ENCODE results near the gene ADRA1B. TPM values are rescaled to one million over a fixed set of nuclear protein-coding genes. Genes with fewer than 3 reads are reported as not detected.

The ADRA1B gene
- total and polyA plus RNA-seq, 2 of the 8 experiments (the other 6 are each of a cell fraction or from before 2014, with no cell fraction given), result not detected

DNA sequence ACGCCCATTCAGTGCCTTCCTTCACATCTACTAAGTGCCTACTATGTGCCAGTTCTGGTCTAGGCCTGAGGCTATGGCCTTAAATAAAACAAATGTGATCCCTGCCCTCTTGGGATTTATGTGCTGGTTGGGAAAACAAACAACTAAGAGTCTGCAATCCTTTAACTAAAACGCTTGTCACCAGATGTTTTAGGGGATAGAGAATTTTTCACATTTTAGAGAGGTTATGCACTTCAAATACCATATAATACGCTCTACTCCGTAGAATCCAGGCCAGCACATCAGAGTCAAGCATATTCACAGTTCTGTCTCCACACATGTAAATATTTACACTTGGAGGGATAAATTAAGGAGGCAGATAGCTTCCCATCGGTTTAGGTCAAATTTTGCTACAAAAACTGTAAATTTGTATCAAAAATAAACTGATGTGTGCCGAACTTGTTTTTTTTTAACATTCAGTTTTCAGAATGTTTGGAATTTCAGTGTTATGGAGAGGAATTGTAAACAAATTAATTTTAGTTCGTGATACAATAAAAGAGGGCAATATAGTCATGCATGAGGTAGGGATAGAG, 22.0 kb upstream of the ADRA1B start:
- no peak overlapping the region for H2BK20ac ChIP-seq (ENCODE audit: low read length)
- H3K4me2 ChIP-seq (ENCODE audit: insufficient read depth in 1 of 2, low read depth in 2 of 2, low read length in 2 of 2), result no peak overlapping the region
- no peaks in the 10 kb centered on the region for H3K36me3 ChIP-seq (ENCODE audit: control insufficient read depth in 2 of 4, insufficient read depth in 4 of 4, low read length in 3 of 4)
- CTCF ChIA-PET (ENCODE audit: partially characterized antibody), result interaction anchor here (0.7 to 1.1 kb wide), 3 partner anchors 11 to 57 kb away, joined by 3 read pairs; no protein-coding TSS in a partner anchor
- no peak overlapping the region for H2BK5ac ChIP-seq (ENCODE audit: low read depth, low read length)
- H3K9me3 ChIP-seq (ENCODE audit: insufficient read depth in 2 of 2, low read depth in 1 of 2, low read length in 1 of 2), result no peaks in the 10 kb centered on the region
- no peak overlapping the region for H3K4ac ChIP-seq (replicated peaks; ENCODE audit: insufficient read length, low read depth, low read length)
- POLR2A ChIA-PET (ENCODE audit: partially characterized antibody), result no interaction called here
- no peaks in the 10 kb centered on the region for H4K20me1 ChIP-seq (replicated peaks in 1 of 2; ENCODE audit: control insufficient read depth in 1 of 2, insufficient read depth in 2 of 2, low read length in 2 of 2)
- no peaks in the 10 kb centered on the region for H3K79me1 ChIP-seq (ENCODE audit: low read depth, low read length)
- H3K27me3 ChIP-seq (replicated peaks in 1 of 4; ENCODE audit: control insufficient read depth in 3 of 4, extremely low read depth in 1 of 4, insufficient read depth in 3 of 4, low read length in 3 of 4), result no peaks in the 10 kb centered on the region
- H4K91ac ChIP-seq (replicated peaks; ENCODE audit: insufficient read length, low read length), result no peak overlapping the region
- no peak overlapping the region for H2BK12ac ChIP-seq (ENCODE audit: low read depth, low read length)
- H3K27ac ChIP-seq (ENCODE audit: low read depth, low read length), result no peak overlapping the region
- H2BK15ac ChIP-seq (ENCODE audit: low read length), result no peak overlapping the region
- TF ChIP-seq RAD21 (IDR thresholded peaks at IDR 0.05 in 1 of 2, conservative IDR thresholded peaks at IDR 0.05 in 1 of 2; ENCODE audit: low read depth in 2 of 2, low read length in 2 of 2), result no peak
- TF ChIP-seq TCF12 (IDR thresholded peaks at IDR 0.05; ENCODE audit: low read depth, low read length), result no peak
- TF ChIP-seq SP1 (IDR thresholded peaks at IDR 0.05; ENCODE audit: low read depth, low read length), result no peak
- no peak for TF ChIP-seq RBBP5 (IDR thresholded peaks at IDR 0.05; ENCODE audit: borderline replicate concordance, low read depth, low read length)
- TF ChIP-seq CHD1 (IDR thresholded peaks at IDR 0.05; ENCODE audit: low read depth, low read length), result no peak
- TF ChIP-seq KDM4A (IDR thresholded peaks at IDR 0.05; ENCODE audit: low read depth, low read length, severe bottlenecking), result no peak
- no peak for TF ChIP-seq CTBP2 (IDR thresholded peaks at IDR 0.05; ENCODE audit: borderline replicate concordance, insufficient read depth, insufficient read length, low read length)
- DNase-seq (ENCODE audit: low read depth in 1 of 2, low spot score in 2 of 2) (no peak), FAIRE-seq (no peak)
- H3K23ac ChIP-seq (ENCODE audit: insufficient read length), result no peak overlapping the region
- no peaks in the 10 kb centered on the region for H3K79me2 ChIP-seq (ENCODE audit: control insufficient read depth in 1 of 2, insufficient read depth in 2 of 2, low read length in 2 of 2)
- H3K4me3 ChIP-seq (ENCODE audit: extremely low read depth in 1 of 4, insufficient read depth in 2 of 4, low read depth in 3 of 4, low read length in 4 of 4), result no peak overlapping the region
- H2AK5ac ChIP-seq (ENCODE audit: low read depth, low read length), result no peak overlapping the region
- H2BK120ac ChIP-seq (replicated peaks; ENCODE audit: low read depth, low read length), result no peak overlapping the region
- 86% methylated on average over 7 of the region's 7 CpGs; no CpG with 5 or more reads in 1 of the 2 experiments for WGBS, 2 experiments (ENCODE audit: extremely low coverage in 1 of 2, insufficient coverage in 1 of 2, insufficient read length in 1 of 2, insufficient replicate concordance in 2 of 2, low coverage in 1 of 2, low lambda C conversion rate in 2 of 2, missing lambda C conversion rate in 1 of 2)
- H2AFZ ChIP-seq (ENCODE audit: low read length), result no peak overlapping the region
- H3K23me2 ChIP-seq (ENCODE audit: low read depth, low read length), result no peaks in the 10 kb centered on the region
- H3K14ac ChIP-seq (ENCODE audit: insufficient read length), result no peak overlapping the region
- H3K9ac ChIP-seq (replicated peaks in 1 of 4; ENCODE audit: extremely low read depth in 1 of 4, low read depth in 3 of 4, low read length in 3 of 4), result no peak overlapping the region
- no peak overlapping the region for H3K18ac ChIP-seq (ENCODE audit: extremely low read depth, low read length)
- no peaks in the 10 kb centered on the region; a peak in 1 of 7 replicates for H3K4me1 ChIP-seq (replicated peaks in 1 of 4; ENCODE audit: control insufficient read depth in 3 of 4, insufficient read depth in 4 of 4, low read length in 3 of 4)
- no peak overlapping the region for H4K5ac ChIP-seq (ENCODE audit: insufficient read length, low read depth, low read length)
- H4K8ac ChIP-seq (ENCODE audit: extremely low read depth, insufficient read depth, low read length), result no peak overlapping the region
- H3K56ac ChIP-seq (replicated peaks; ENCODE audit: insufficient read length, low read depth, low read length), result no peak overlapping the region
